Common myeloid progenitor, CD34-positive (primary cell): ENCODE measurements around the gene SLC25A10.

Source experiments
- CTCF ChIA-PET: fragments of 350-600 bp; sonication (Branson Sonifier 250); formaldehyde crosslinking; loops from one replicate; lab custom pipeline; 2021; ENCODE audit warnings: antibody characterized with exemption; lab: Charles Lee
- POLR2A ChIA-PET: fragments of 350-600 bp; sonication (Branson Sonifier 250); formaldehyde crosslinking; loops from one replicate; lab custom pipeline; 2021; ENCODE audit warnings: antibody characterized with exemption; lab: Charles Lee
- DNase-seq, 3 donors: peaks; one replicate each; pipeline versions ENCODE4 v3.0.0 to v3.0.0-alpha.2; 2013
- H3K27ac ChIP-seq, 2 experiments: 1 replicate in 1 of 2; 2 replicates in 1 of 2; pipeline ENCODE4 v1.7.0; 2013; ENCODE audit warnings: inconsistent platforms in 2 of 2, low read length in 2 of 2, mild to moderate bottlenecking in 2 of 2, low read depth in 1 of 2, moderate library complexity in 1 of 2; ENCODE audit not compliant: severe bottlenecking in 2 of 2, insufficient read depth in 1 of 2, poor library complexity in 1 of 2
- H3K27me3 ChIP-seq, 5 experiments: replicated peaks in 2 of 5; 1 replicate in 3 of 5; 2 replicates in 2 of 5; pipeline versions ENCODE4 v1.6.1 to v1.7.0; 2013; ENCODE audit warnings: low read length in 4 of 5, mild to moderate bottlenecking in 2 of 5, moderate library complexity in 2 of 5, inconsistent platforms in 1 of 5; ENCODE audit not compliant: insufficient read depth in 5 of 5, control insufficient read depth in 4 of 5
- H3K36me3 ChIP-seq, 4 experiments: 1 replicate in 2 of 4; 2 replicates in 2 of 4; pipeline versions ENCODE4 v1.6.1 to v1.7.0; 2013; ENCODE audit warnings: low read length in 3 of 4, control low read depth in 1 of 4, mild to moderate bottlenecking in 1 of 4; ENCODE audit not compliant: control insufficient read depth in 4 of 4, insufficient read depth in 4 of 4
- H3K4me1 ChIP-seq, 4 experiments: 1 replicate in 3 of 4; 2 replicates in 1 of 4; pipeline versions ENCODE4 v1.6.1 to v1.7.1; 2013; ENCODE audit warnings: low read length in 3 of 4, mild to moderate bottlenecking in 3 of 4, control low read depth in 1 of 4, inconsistent platforms in 1 of 4, moderate library complexity in 1 of 4; ENCODE audit not compliant: control insufficient read depth in 4 of 4, insufficient read depth in 4 of 4; ENCODE audit errors: control extremely low read depth in 1 of 4
- H3K4me3 ChIP-seq, 7 experiments: 1 replicate in 4 of 7; 2 replicates in 3 of 7; pipeline versions ENCODE4 v1.5.1 to v1.7.0; 2013; ENCODE audit warnings: mild to moderate bottlenecking in 7 of 7, low read length in 6 of 7, moderate library complexity in 6 of 7, inconsistent platforms in 2 of 7, low read depth in 2 of 7, control low read depth in 1 of 7; ENCODE audit not compliant: insufficient read depth in 4 of 7, control insufficient read depth in 1 of 7; ENCODE audit errors: extremely low read depth in 1 of 7
- H3K9me3 ChIP-seq, 5 experiments: 1 replicate in 4 of 5; 2 replicates in 1 of 5; pipeline versions ENCODE4 v1.6.1 to v1.7.1; 2013; ENCODE audit warnings: low read length in 4 of 5, mild to moderate bottlenecking in 2 of 5, inconsistent platforms in 1 of 5, low read depth in 1 of 5, moderate library complexity in 1 of 5; ENCODE audit not compliant: control insufficient read depth in 4 of 5, insufficient read depth in 2 of 5; ENCODE audit errors: control extremely low read depth in 1 of 5
- WGBS: methylation state at CpG from one replicate; pipeline ENCODE4 v1.1.5; 2013; ENCODE audit not compliant: insufficient coverage; 5-methylcytosine and 5-hydroxymethylcytosine counted together

The SLC25A10 gene

DNA sequence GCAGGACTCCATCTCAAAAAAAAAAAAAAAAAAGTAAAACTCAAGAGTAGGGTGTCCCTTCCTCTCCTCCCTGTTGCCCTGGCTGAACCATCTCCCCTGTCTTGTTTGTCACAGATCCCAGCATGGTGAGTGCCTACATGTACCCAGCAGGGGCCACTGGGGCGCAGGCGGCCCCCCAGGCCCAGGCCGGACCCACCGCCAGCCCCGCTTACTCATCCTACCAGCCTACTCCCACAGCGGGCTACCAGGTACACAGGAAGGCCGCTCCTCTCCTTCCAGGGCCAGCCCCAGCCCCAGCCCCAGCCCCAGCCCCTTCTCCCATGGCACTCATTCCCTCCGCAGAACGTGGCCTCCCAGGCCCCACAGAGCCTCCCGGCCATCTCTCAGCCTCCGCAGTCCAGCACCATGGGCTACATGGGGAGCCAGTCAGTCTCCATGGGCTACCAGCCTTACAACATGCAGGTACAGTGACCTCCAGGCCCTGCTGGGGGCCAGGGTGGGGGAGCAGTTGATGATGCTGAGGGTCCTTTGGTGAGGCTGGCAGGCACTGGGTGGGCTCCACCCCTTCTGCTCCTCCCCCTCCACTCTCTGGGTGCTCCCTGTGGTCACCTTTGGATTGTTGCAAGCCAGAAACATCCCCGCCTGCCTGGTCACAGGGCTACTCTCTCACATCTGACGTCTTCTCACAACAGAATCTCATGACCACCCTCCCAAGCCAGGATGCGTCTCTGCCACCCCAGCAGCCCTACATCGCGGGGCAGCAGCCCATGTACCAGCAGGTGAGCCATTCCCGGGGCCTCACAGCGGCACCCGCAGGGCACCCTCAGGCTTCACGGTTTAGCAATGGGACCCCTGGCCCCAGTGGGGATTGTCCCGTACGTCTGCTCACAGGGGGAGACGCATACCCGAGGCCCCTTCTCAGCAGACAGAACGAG is 11.5 kb upstream of the SLC25A10 start:
- Histone ChIP-seq H3K36me3 (peaks cover 7 to 59% (median 31%) of the 10 kb centered on the region in 4 experiments), H3K27me3 (no peaks in the 10 kb centered on the region), H3K27ac (peak overlapping the region in 1 of 2 experiments; percentile 34), H3K4me1 (peaks cover 0 to 33% (median 30%) of the 10 kb centered on the region in 4 experiments), H3K4me3 (no peak overlapping the region), H3K9me3 (no peaks in the 10 kb centered on the region)
- POLR2A ChIA-PET = no interaction called here
- 93% methylated on average over 22 of the region's 25 CpGs for WGBS
- CTCF ChIA-PET = interaction anchor here (3.0 kb wide), 1 partner anchor 24 kb away, joined by 19 read pairs; no protein-coding TSS in a partner anchor
- no peak for DNase-seq

DNA sequence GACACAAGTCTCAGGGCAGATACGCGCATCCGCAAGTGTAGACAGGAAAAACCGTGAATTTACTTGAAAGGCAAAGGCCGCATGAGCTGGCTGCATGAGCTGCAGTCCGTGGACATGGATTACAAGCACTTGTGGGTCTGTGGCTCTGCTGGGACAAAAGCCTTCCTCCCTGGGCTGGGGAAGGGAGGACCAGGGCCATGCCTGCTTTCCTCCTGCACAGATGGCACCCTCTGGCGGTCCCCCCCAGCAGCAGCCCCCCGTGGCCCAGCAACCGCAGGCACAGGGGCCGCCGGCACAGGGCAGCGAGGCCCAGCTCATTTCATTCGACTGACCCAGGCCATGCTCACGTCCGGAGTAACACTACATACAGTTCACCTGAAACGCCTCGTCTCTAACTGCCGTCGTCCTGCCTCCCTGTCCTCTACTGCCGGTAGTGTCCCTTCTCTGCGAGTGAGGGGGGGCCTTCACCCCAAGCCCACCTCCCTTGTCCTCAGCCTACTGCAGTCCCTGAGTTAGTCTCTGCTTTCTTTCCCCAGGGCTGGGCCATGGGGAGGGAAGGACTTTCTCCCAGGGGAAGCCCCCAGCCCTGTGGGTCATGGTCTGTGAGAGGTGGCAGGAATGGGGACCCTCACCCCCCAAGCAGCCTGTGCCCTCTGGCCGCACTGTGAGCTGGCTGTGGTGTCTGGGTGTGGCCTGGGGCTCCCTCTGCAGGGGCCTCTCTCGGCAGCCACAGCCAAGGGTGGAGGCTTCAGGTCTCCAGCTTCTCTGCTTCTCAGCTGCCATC is 10.6 kb upstream of the SLC25A10 start:
- Histone ChIP-seq H3K27ac (peak overlapping the region; percentile 33 to 98), H3K36me3 (peaks cover 9 to 59% (median 31%) of the 10 kb centered on the region in 4 experiments), H3K27me3 (no peaks in the 10 kb centered on the region), H3K4me3 (peak overlapping the region in 5 of 7 experiments; percentile 83 to 99 (median 92)), H3K4me1 (peaks cover 0 to 33% (median 30%) of the 10 kb centered on the region in 4 experiments), H3K9me3 (no peaks in the 10 kb centered on the region)
- peak in 1 of 3 donors; percentile 31 for DNase-seq
- POLR2A ChIA-PET = interaction anchor here (1.0 to 2.2 kb wide), 2 partner anchors 17 to 18 kb away, joined by 4 to 13 read pairs; partner anchors contain the start of genes ARL16 and HGS
- CTCF ChIA-PET = interaction anchor here (0.7 to 3.0 kb wide), 4 partner anchors 14 to 33 kb away, joined by 3 to 19 read pairs (median 4); no protein-coding TSS in a partner anchor
- 87% methylated on average over 22 of the region's 23 CpGs for WGBS

DNA sequence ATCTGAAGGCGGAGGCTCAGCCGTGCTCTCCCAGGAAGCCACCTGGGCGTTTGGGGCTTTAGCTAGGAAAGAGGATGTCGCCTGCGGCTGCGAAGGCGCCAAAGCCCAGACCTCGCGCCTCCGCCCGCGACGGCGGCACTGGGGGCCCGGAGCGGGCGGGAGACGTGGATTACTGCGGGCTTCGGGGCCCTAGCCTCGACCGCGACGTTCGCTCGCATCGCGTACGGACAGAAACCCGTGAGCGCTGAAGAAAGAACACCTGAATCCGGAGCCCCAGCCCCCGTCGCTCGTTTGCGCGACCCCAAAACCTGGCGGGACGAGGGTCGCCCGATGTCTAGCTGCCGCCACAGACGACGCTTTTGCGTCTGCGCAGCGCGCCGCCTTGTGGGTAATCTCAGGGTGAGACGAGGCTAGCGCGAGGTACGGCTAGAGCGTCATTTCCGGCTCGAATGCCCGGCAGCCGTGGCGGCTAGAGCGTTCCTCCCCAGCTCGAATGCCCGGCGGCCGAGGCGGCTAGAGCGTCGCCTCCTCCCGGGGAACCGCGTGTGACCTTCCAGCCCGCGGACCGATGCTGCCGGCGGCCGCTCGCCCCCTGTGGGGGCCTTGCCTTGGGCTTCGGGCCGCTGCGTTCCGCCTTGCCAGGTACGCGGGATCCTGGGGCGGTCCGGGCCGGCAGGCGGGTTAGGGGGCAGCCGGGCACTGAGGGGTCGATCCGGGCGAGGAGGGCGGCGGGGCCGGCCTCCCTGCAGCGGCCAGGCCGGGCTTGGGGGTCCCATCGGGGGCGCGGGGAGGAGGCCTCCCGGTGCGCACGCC is 8.9 kb upstream of the SLC25A10 start, which contains the start of gene MRPL12:
Gene MRPL12 (plus strand): TSS at position 434 of the 813 bp plus-strand sequence. CDS start 135 bp downstream, at position 569.
- Histone ChIP-seq H3K4me1 (peaks cover 0 to 33% (median 30%) of the 10 kb centered on the region in 4 experiments), H3K27ac (peak within 1 kb of the TSS; percentile 95 to 98), H3K9me3 (no peaks in the 10 kb centered on the region), H3K27me3 (no peaks in the 10 kb centered on the region), H3K4me3 (peak within 1 kb of the TSS; percentile 61 to 99 (median 90)), H3K36me3 (peaks cover 8 to 60% (median 29%) of the 10 kb centered on the region in 4 experiments)
- ChIA-PET POLR2A (interaction anchor here (2.2 kb wide), 1 partner anchor 20 kb away, joined by 13 read pairs; the partner anchor contains the start of genes ARL16 and HGS), CTCF (interaction anchor here (0.6 to 3.0 kb wide), 4 partner anchors 12 to 151 kb away, joined by 3 to 19 read pairs (median 3); partner anchors contain the start of genes ARL16 and HGS)
- 0% methylated on average over 98 of the region's 102 CpGs for WGBS
- peak; percentile 92 for DNase-seq

DNA sequence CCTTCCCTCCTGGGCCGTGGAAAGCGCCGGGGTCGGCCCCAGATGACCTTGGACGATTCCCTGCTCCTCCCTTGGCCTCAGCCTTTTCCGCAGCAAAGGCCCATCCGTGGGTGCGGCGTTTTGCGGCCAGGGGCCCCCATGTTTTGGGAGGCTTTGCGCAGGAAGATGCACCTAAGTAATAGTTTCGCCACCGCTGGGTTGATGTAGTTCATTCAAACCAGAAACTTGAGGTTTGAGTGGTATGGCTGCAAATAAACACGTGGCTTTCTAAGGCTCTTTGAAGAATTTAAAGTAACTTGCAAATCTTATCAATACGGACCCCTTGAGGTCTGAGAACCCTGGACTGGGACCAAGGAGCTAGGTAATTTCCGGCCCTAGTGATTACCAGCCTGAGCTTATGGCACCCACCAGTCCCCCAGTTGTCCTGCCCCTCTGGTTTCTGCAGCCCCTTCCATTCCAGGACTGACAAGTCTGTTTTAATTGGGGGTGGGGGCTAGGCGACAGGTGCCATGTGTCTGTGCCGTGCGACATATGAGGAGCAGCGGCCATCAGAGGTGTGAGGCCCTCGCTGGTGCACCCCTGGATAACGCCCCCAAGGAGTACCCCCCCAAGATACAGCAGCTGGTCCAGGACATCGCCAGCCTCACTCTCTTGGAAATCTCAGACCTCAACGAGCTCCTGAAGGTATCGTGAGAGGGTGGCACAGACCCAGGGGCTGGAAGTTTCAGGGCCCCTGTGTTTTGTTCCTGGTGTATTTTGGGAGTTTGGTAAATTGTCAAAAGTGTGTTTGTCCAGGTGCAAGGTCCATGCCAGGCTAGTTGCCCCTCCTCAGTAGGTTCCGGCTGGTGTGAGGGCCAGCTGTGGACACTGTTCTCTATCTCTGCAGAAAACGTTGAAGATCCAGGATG is 8.1 kb upstream of the SLC25A10 start:
- Histone ChIP-seq H3K27ac (peak overlapping the region; percentile 95 to 98), H3K27me3 (no peaks in the 10 kb centered on the region), H3K36me3 (peaks cover 3 to 61% (median 26%) of the 10 kb centered on the region in 4 experiments), H3K9me3 (no peaks in the 10 kb centered on the region), H3K4me1 (peaks cover 0 to 33% (median 30%) of the 10 kb centered on the region in 4 experiments), H3K4me3 (peak overlapping the region; percentile 61 to 99 (median 90))
- ChIA-PET POLR2A (interaction anchor here (2.2 kb wide), 1 partner anchor 21 kb away, joined by 13 read pairs; the partner anchor contains the start of genes ARL16 and HGS), CTCF (interaction anchor here (3.0 kb wide), 1 partner anchor 28 kb away, joined by 19 read pairs; no protein-coding TSS in a partner anchor)
- peak in 1 of 3 donors; percentile 46 for DNase-seq
- WGBS = 35% methylated on average over 26 of the region's 27 CpGs

DNA sequence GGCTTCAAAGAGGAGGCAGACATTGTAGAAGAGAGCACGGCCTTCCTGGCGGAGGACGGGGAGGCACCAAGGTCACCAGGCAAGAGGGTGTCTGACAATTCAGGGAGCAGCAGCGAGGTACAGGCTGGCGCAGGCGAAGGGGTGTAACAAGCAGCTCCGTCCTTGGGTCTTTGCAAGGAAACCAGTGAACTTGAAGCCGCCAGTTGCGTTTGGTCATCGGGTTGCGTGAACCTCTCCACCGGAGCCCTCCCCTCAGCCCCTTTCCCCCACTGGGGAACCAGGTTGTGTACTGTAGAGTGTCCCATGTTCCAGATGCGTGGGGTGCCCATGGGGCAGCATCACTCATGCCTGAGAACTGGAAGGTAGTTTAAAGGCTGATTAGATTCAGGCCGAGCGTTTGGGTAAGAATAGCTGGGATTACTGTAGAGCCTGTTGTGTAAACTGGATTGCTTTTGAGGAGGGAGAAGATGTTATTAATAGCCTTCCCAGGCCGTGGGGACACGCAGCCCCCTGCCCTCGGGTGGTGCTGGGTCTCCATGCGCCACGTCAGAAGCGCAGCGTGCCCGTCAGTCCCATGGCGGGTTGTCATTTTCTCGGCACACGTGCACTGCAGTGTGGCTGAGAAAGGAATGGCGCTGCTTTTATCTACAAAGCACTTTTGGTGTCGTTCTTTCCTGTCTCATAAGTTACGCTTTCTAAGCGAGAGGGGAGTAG is 6.4 kb upstream of the SLC25A10 start:
- H3K27me3 ChIP-seq = no peaks in the 10 kb centered on the region
- 91% methylated on average over 24 of the region's 30 CpGs for WGBS
- H3K27ac ChIP-seq = no peak overlapping the region
- CTCF ChIA-PET = no interaction called here
- POLR2A ChIA-PET = interaction anchor here (0.6 kb wide), 1 partner anchor 358 kb away, joined by 3 read pairs; no protein-coding TSS in a partner anchor
- H3K36me3 ChIP-seq = peaks cover 3 to 57% (median 23%) of the 10 kb centered on the region in 4 experiments
- peaks cover 0 to 42% (median 39%) of the 10 kb centered on the region in 4 experiments for H3K4me1 ChIP-seq
- no peak for DNase-seq
- H3K4me3 ChIP-seq = no peak overlapping the region
- no peaks in the 10 kb centered on the region for H3K9me3 ChIP-seq
